HG02763 (cell line): ENCODE results near the gene ZNF48.

Experiments used
- ATAC-seq: cut with Tn5 transposase; IDR thresholded peaks from one replicate; pipeline ENCODE4 v1.9.1; 2021; ENCODE audit warnings: mild to moderate bottlenecking, moderate library complexity; ENCODE audit not compliant: unreplicated experiment

Gene ZNF48

GRCh38 chr16:30395155-30395991 is at the start of gene ZNF48:
Gene ZNF48, plus strand, starts transcription at chr16:30395420. Its CDS starts 375 bp downstream, at chr16:30395795.
- peak; percentile 60 for ATAC-seq

GRCh38 chr16:30346286-30346685 is 48.9 kb upstream of the ZNF48 start:
- no peak for ATAC-seq

GRCh38 chr16:30348113-30348512 is 47.1 kb upstream of the ZNF48 start:
- no peak for ATAC-seq

GRCh38 chr16:30348929-30349328 is 46.3 kb upstream of the ZNF48 start:
- ATAC-seq, result no peak

GRCh38 chr16:30349675-30350074 is 45.5 kb upstream of the ZNF48 start:
- ATAC-seq, result no peak

- ATAC-seq, result peak; percentile 37
Observed at GRCh38 chr16:30350134-30350871, 44.9 kb upstream of the ZNF48 start.

- ATAC-seq, result no peak
Observed at GRCh38 chr16:30351001-30351441, 44.2 kb upstream of the ZNF48 start.

GRCh38 chr16:30351586-30352419 is 43.4 kb upstream of the ZNF48 start:
- no peak for ATAC-seq

- ATAC-seq, result no peak
Observed at GRCh38 chr16:30352488-30353401, 42.5 kb upstream of the ZNF48 start.

GRCh38 chr16:30353438-30354129 is 41.6 kb upstream of the ZNF48 start:
- ATAC-seq, result no peak

- ATAC-seq, result no peak
Observed at GRCh38 chr16:30354423-30355143, 40.6 kb upstream of the ZNF48 start.

- ATAC-seq, result peak; percentile 69
Observed at GRCh38 chr16:30355144-30355953, 39.9 kb upstream of the ZNF48 start, which contains the start of gene CD2BP2. Gene CD2BP2, minus strand, starts transcription at chr16:30355308. Its CDS starts 627 bp downstream, at chr16:30354681.

GRCh38 chr16:30355954-30356308 is 39.3 kb upstream of the ZNF48 start:
- ATAC-seq, result no peak

- ATAC-seq, result no peak
Observed at GRCh38 chr16:30356401-30357084, 38.7 kb upstream of the ZNF48 start.

- no peak for ATAC-seq
Observed at GRCh38 chr16:30357085-30357714, 38.0 kb upstream of the ZNF48 start.

GRCh38 chr16:30357715-30358576 is 37.3 kb upstream of the ZNF48 start:
- ATAC-seq, result no peak
